GM06990 (cell line): Measurements from ENCODE around the gene JMJD8.

ENCODE experiments used
- DNase-seq: peaks from one replicate; pipeline ENCODE4 v3.0.0-alpha.2; 2011; ENCODE audit not compliant: insufficient read length; ENCODE audit errors: extremely low read depth
- H3K27me3 ChIP-seq: replicated peaks from 2 replicates; pipeline ENCODE4 v1.6.0; 2011; ENCODE audit warnings: low read length; ENCODE audit not compliant: control insufficient read depth, insufficient read depth
- H3K36me3 ChIP-seq: 2 replicates; pipeline ENCODE4 v1.5.1; 2011; ENCODE audit warnings: low read length; ENCODE audit not compliant: control insufficient read depth, insufficient read depth
- H3K4me3 ChIP-seq: replicated peaks from 2 replicates; pipeline ENCODE4 v1.5.1; 2011; ENCODE audit warnings: low read depth, mild to moderate bottlenecking, control low read depth, low read length
- TF ChIP-seq, protein P1 (sequence below): IDR thresholded peaks from 2 replicates; pipeline ENCODE4 v1.5.1; 2011; ENCODE audit warnings: low read length, control low read depth, mild to moderate bottlenecking, inconsistent platforms; ENCODE audit not compliant: insufficient read depth, poor library complexity, severe bottlenecking

JMJD8 gene

DNA sequence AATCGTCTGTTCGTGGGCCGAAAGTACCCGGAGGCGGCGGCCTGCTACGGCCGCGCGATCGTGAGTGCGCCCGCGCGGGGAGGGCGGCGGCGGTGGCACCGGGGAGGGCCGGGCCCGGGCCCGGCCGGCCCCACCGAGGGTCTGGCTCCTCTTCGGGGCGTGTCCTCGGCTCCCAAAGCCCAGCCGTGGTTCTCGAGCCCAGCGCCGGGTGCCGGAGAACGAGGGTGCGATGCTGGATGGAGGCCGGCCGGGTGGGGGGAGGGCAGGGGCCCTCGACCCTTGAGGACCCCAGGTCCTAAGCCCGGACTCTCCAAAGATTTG is 3.5 kb downstream of the JMJD8 start:
- H3K27me3 ChIP-seq, result no peaks in the 10 kb centered on the region
- peaks cover 20% of the 10 kb centered on the region for H3K36me3 ChIP-seq
- H3K4me3 ChIP-seq, result peak overlapping the region; percentile 79
- TF ChIP-seq, protein P1, sequence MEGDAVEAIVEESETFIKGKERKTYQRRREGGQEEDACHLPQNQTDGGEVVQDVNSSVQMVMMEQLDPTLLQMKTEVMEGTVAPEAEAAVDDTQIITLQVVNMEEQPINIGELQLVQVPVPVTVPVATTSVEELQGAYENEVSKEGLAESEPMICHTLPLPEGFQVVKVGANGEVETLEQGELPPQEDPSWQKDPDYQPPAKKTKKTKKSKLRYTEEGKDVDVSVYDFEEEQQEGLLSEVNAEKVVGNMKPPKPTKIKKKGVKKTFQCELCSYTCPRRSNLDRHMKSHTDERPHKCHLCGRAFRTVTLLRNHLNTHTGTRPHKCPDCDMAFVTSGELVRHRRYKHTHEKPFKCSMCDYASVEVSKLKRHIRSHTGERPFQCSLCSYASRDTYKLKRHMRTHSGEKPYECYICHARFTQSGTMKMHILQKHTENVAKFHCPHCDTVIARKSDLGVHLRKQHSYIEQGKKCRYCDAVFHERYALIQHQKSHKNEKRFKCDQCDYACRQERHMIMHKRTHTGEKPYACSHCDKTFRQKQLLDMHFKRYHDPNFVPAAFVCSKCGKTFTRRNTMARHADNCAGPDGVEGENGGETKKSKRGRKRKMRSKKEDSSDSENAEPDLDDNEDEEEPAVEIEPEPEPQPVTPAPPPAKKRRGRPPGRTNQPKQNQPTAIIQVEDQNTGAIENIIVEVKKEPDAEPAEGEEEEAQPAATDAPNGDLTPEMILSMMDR, result no peak
- DNase-seq, result no peak

DNA sequence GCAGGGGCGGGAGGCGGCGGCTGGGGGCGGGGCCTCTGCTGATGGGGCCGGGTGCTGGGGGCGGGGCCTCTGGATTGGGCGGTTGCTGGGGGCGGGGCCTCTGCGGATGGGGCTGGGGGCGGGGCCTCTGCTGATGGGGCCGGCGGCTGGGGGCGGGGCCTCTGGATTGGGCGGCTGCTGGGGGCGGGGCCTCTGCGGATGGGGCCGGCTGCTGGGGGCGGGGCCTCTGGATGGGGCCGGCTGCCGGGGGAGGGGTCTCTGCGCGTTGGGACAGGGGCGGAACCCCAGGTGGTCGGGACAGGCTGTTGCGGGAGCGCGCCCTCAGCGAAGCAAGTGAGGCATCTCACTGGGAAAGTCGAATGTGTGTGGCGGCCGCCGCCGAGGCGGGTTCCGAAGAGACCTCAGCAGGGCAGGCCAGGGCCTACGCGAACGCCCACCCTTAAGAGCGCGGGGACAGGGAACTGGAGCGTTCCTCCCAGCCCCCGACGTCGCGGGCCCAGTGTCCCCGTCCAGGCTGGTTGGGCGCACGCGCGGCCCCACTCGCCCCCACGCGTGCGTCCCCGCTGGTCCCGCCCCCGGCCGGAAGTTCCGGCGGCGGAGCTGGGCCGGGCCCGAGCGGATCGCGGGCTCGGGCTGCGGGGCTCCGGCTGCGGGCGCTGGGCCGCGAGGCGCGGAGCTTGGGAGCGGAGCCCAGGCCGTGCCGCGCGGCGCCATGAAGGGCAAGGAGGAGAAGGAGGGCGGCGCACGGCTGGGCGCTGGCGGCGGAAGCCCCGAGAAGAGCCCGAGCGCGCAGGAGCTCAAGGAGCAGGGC is 4.1 kb downstream of the JMJD8 start, which contains the start of gene STUB1:
STUB1 (plus strand) TSS at position 597 of the 811 bp plus-strand sequence; CDS start at position 713, 116 bp downstream.
- Histone ChIP-seq H3K4me3 (peak within 1 kb of the TSS; percentile 79), H3K36me3 (peaks cover 17% of the 10 kb centered on the region), H3K27me3 (no peaks in the 10 kb centered on the region)
- TF ChIP-seq, protein P1, result no peak
- peak; percentile 90 for DNase-seq

DNA sequence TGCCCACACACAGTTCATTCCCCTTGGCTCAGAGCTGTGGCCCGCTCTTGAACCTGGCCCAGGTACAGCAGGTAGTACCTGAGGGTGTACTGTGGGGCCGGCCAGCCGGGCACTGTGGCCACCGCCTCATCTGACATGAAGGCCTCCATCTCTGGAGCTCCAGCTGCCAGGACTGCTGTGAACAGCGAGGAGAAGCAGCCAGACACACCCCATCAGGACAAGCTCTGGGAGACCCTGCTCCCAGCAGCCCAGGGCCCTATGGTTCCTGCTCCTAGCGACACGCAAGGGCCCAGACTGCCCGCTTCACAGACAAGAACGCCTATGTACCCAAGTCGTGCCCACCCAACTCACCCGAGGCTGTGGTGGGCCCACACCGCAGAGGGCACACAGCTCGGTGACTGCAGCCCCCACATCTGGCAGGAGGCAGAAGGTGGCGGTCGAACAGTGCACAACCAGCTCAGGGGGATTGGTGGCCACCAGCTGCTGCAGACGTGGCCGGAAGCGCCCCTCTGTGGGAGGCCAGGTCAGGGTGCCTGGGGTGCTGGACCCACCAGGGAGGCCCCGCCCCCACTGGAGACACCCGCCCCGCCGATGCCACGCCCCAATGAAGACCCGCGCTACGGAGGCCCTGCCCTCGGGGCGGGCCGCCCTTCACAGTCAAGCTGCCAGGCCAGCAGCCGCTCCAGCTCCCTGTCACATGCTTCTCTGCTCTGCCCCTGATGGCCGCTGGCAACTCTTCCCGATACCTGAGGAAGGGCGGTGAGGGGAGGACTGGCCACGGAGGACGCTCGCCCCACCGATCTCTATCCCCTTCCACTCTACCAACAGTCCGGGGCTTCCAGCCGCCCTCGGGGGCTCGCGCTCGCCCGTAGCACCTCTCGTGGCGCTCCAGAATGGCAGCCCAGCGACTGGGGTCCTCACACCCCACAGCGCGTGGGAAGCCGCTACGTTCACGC is 5.0 kb downstream of the JMJD8 start:
- H3K4me3 ChIP-seq, result peak overlapping the region; percentile 68
- DNase-seq, result peak; percentile 67
- peaks cover 18% of the 10 kb centered on the region for H3K36me3 ChIP-seq
- TF ChIP-seq, protein P1, result no peak
- no peaks in the 10 kb centered on the region for H3K27me3 ChIP-seq

DNA sequence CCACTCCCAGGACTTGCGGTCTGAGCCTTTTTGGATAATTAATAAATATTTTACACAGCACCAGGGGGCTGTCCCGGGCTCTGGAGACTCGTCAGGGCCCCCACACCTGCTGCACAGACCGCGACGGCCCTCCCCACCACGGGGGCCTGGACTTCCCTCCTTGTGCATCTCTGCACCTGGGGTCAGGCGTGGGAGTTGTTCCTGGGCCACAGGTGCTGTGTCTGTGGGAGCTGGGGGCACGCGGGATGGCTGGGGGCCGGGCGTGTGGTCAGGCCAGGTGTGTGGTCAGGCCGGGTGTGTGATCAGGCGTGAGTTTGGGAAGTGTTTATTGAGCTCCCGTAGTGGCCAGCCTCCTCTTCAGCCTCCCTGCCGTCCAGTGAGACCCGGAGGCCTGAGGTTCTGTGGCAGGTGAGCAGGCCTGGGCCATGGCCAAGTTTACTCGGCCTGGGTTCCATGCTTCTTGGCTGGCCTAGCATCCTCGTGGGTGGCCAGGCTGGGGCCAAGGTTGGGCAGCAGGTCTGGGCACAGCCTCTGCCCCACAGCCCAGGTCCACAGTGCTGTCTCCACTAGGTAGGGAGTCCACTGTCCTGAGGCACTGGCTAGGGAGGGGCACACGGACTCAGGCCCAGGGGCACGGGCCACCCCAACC is 5.8 kb downstream of the JMJD8 start:
- TF ChIP-seq, protein P1, result no peak
- no peak overlapping the region for H3K4me3 ChIP-seq

DNA sequence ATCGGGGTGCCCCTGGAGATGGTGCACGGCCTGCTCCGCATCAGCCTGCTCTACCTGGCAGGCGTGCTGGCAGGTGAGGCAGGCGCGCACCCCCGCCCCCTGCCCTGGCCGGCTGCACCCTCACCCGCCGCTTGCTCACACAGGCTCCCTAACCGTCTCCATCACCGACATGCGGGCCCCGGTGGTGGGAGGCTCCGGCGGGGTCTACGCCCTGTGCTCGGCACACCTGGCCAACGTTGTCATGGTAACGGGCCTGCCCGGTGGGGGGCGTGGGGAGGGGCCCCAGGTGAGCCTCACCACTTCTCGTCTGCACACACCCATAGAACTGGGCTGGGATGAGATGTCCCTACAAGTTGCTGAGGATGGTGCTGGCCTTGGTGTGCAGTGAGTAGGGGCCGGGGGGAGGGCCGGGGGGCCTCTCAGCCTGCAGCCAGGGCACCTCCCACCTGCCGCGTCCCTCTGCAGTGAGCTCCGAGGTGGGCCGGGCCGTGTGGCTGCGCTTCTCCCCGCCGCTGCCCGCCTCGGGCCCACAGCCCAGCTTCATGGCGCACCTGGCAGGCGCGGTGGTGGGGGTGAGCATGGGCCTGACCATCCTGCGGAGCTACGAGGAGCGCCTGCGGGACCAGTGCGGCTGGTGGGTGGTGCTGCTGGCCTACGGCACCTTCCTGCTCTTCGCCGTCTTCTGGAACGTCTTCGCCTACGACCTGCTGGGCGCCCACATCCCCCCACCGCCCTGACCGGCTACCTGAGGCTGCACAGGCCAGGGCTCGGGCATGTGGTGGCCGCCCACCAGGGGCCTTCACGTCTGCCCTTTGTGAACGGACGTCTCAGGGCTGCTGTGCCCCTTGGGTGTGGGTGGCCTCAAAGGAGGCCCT is 6.6 kb downstream of the JMJD8 start:
- no peak for DNase-seq
- Histone ChIP-seq H3K36me3 (peaks cover 21% of the 10 kb centered on the region), H3K4me3 (no peak overlapping the region)

More for the DNA sequence above, 5.8 kb downstream of the JMJD8 start:
- Histone ChIP-seq H3K36me3 (peaks cover 20% of the 10 kb centered on the region), H3K27me3 (no peaks in the 10 kb centered on the region)
- no peak for DNase-seq

More for the DNA sequence above, 6.6 kb downstream of the JMJD8 start:
- TF ChIP-seq, protein P1, result no peak
- H3K27me3 ChIP-seq, result no peaks in the 10 kb centered on the region
